K562 (cell line): ENCODE data around the gene NR3C1. TPM values are rescaled to one million over a fixed set of nuclear protein-coding genes. Genes with fewer than 3 reads are reported as not detected.

Source experiments
- BACH1 ChIP-seq: fragments of 200-800 bp; sonication (Bioruptor generic); IDR thresholded peaks from 2 replicates; pipeline ENCODE4 v1.6.1; 2016; ENCODE audit warnings: missing genetic modification characterization, missing compliant biosample characterization
- CBFB ChIP-seq: sonication (generic); formaldehyde crosslinking; IDR thresholded peaks from 2 replicates; pipeline ENCODE4 v1.4.0; 2020; ENCODE audit warnings: mild to moderate bottlenecking, missing genetic modification reagents
- FOXK2 ChIP-seq, 2 experiments: fragments of 450-650 bp; IDR thresholded peaks in 1 of 2; conservative IDR thresholded peaks in 1 of 2; 2 replicates each; pipeline ENCODE4 v1.6.1; 2016; ENCODE audit warnings: low read depth in 2 of 2, mild to moderate bottlenecking in 1 of 2
- HDGF ChIP-seq: fragments of 450-650 bp; IDR thresholded peaks from 2 replicates; pipeline ENCODE4 v1.6.1; 2016
- JUND ChIP-seq, 2 experiments: IDR thresholded peaks; 2 replicates in 1 of 2; 3 replicates in 1 of 2; pipeline ENCODE4 v1.6.1; 2011; ENCODE audit warnings: borderline replicate concordance in 2 of 2, low read depth in 2 of 2, low read length in 2 of 2, improper control_type of control experiment in 1 of 2, missing biosample characterization in 1 of 2, missing genetic modification characterization in 1 of 2, missing genetic modification reagents in 1 of 2
- MIER1 ChIP-seq: fragments of 450-650 bp; IDR thresholded peaks from 2 replicates; pipeline ENCODE4 v1.6.1; 2016; ENCODE audit warnings: antibody characterized with exemption, mild to moderate bottlenecking, low read depth
- POLR2A ChIP-seq: fragments of 450-650 bp; conservative IDR thresholded peaks from 2 replicates; pipeline ENCODE4 v1.6.1; 2016
- RAD21 ChIP-seq, 2 experiments: fragments of 250-450 bp in 1 of 2; fragments of 450-650 bp in 1 of 2; sonication (Bioruptor Pico) in 1 of 2; formaldehyde crosslinking in 1 of 2; IDR thresholded peaks in 1 of 2; conservative IDR thresholded peaks in 1 of 2; 2 replicates each; pipeline versions ENCODE4 v1.4.0 to v1.8.0; 2020 to 2022; ENCODE audit warnings: mild to moderate bottlenecking in 2 of 2, moderate library complexity in 1 of 2
- RUNX1 ChIP-seq: sonication (generic); IDR thresholded peaks from 2 replicates; pipeline ENCODE4 v1.6.1; 2016; ENCODE audit warnings: antibody characterized with exemption, low read depth
- SPI1 ChIP-seq: IDR thresholded peaks from 2 replicates; pipeline ENCODE4 v1.6.1; 2011; ENCODE audit warnings: low read depth, low read length, control low read depth, borderline replicate concordance
- ZNF354B ChIP-seq: fragments of 250-450 bp; sonication (Bioruptor Pico); IDR thresholded peaks from 2 replicates; pipeline ENCODE4 v1.4.0; 2020
- ZNF764 ChIP-seq: fragments of 250-450 bp; sonication (Bioruptor Pico); IDR thresholded peaks from 2 replicates; pipeline ENCODE4 v1.4.0; 2020; ENCODE audit warnings: low read depth, mild to moderate bottlenecking, moderate library complexity
- ZNF79 ChIP-seq: fragments of 250-450 bp; sonication (Bioruptor Pico); IDR thresholded peaks from 2 replicates; pipeline ENCODE4 v1.4.0; 2020; ENCODE audit warnings: low read depth, mild to moderate bottlenecking, moderate library complexity
- polyA plus RNA-seq, 8 experiments: library from polyadenylated mRNA; depleted of rRNA in 4 of 8; stranded (reverse) in 5 of 8; unstranded in 3 of 8; fragments of >200 nt; fragmentation: Nextera tagmentation in 2 of 8; fragmentation: Illumina TruSeq in 1 of 8; extraction: Ambion mirVana in 2 of 8; extraction: Trizol in 1 of 8; gene quantifications; 2 replicates each; pipeline versions ENCODE4 v1.2.1 to v1.2.3, GENCODE V29; 2011 to 2014; ENCODE audit warnings: inconsistent platforms in 1 of 8, missing spikeins in 1 of 8
- total RNA-seq, 7 experiments: library from RNA; depleted of rRNA in 6 of 7; stranded (reverse); fragments of >200 nt in 6 of 7; fragmentation: Illumina TruSeq in 2 of 7; extraction: Trizol in 2 of 7; gene quantifications; 2 replicates each; pipeline versions ENCODE4 v1.2.1 to v1.2.3, GENCODE V29; 2011 to 2021; ENCODE audit warnings: low replicate concordance in 1 of 7
- TF ChIP-seq, protein P1 (sequence below): IDR thresholded peaks from 2 replicates; pipeline ENCODE4 v1.6.1; 2011; ENCODE audit warnings: borderline replicate concordance, low read depth, mild to moderate bottlenecking, moderate library complexity, low read length; ENCODE audit not compliant: insufficient read depth, poor library complexity, severe bottlenecking
- TF ChIP-seq, protein P2 (sequence below): fragments of 200-400 bp; formaldehyde crosslinking; IDR thresholded peaks from 2 replicates; pipeline ENCODE4 v1.6.1; 2017; ENCODE audit warnings: mild to moderate bottlenecking, low read depth, low read length, moderate library complexity
- TF ChIP-seq, protein P3 (sequence below), 2 experiments: fragments of 450-650 bp; IDR thresholded peaks; 2 replicates each; pipeline ENCODE4 v1.6.1; 2018; ENCODE audit warnings: mild to moderate bottlenecking in 2 of 2, low read depth in 1 of 2; ENCODE audit not compliant: partially characterized antibody in 2 of 2
- TF ChIP-seq, protein P4 (sequence below), 2 experiments: fragments of 450-650 bp in 1 of 2; sonication (generic) in 1 of 2; formaldehyde crosslinking in 1 of 2; IDR thresholded peaks in 1 of 2; conservative IDR thresholded peaks in 1 of 2; 2 replicates each; pipeline versions ENCODE4 v1.6.1 to v1.8.1; 2016 to 2023; ENCODE audit warnings: mild to moderate bottlenecking in 2 of 2, moderate library complexity in 2 of 2, inconsistent platforms in 1 of 2, missing genetic modification reagents in 1 of 2

Gene NR3C1
- total and polyA plus RNA-seq, 9 of the 15 experiments (the other 6 are each of a cell fraction or from before 2014, with no cell fraction given): 8.2 to 36.0 (median 15.0) TPM

DNA sequence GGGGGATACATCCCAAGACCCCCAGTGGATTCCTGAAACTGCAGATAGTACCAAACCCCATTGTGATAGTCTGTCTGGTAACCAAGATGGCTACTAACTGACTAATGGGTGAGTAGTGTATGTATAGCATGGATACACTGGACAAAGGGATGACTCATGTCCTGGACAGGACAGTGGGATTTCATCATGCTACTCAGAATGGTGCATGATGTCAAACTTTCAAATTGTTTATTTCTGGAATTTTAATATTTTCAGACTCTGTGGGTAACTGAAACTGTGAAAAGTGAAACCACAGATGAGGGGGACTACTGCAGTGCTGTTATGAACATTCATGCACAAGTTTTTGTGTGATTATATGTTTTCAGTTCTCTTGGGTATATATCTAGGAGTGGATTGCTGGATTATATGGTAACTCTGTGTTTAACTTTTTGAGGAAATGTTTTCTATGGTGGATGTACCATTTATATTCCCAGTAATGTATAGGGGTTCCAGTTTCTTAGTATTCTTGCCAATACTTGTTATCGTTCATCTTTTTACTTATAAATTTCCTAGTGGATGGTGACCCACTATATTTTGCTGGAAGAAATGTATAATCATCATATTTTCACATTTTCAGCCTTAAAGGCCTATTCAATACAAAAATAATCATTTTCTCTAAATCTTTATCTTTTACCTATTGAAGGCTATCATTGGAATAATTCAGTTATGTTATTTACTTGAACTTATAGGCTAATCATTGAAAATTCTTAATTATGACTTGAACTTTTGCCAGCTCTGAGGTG lies 140.9 kb downstream of the NR3C1 start (continued):
- TF ChIP-seq, protein P1, sequence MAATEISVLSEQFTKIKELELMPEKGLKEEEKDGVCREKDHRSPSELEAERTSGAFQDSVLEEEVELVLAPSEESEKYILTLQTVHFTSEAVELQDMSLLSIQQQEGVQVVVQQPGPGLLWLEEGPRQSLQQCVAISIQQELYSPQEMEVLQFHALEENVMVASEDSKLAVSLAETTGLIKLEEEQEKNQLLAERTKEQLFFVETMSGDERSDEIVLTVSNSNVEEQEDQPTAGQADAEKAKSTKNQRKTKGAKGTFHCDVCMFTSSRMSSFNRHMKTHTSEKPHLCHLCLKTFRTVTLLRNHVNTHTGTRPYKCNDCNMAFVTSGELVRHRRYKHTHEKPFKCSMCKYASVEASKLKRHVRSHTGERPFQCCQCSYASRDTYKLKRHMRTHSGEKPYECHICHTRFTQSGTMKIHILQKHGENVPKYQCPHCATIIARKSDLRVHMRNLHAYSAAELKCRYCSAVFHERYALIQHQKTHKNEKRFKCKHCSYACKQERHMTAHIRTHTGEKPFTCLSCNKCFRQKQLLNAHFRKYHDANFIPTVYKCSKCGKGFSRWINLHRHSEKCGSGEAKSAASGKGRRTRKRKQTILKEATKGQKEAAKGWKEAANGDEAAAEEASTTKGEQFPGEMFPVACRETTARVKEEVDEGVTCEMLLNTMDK: no peak
- TF ChIP-seq, protein P2, sequence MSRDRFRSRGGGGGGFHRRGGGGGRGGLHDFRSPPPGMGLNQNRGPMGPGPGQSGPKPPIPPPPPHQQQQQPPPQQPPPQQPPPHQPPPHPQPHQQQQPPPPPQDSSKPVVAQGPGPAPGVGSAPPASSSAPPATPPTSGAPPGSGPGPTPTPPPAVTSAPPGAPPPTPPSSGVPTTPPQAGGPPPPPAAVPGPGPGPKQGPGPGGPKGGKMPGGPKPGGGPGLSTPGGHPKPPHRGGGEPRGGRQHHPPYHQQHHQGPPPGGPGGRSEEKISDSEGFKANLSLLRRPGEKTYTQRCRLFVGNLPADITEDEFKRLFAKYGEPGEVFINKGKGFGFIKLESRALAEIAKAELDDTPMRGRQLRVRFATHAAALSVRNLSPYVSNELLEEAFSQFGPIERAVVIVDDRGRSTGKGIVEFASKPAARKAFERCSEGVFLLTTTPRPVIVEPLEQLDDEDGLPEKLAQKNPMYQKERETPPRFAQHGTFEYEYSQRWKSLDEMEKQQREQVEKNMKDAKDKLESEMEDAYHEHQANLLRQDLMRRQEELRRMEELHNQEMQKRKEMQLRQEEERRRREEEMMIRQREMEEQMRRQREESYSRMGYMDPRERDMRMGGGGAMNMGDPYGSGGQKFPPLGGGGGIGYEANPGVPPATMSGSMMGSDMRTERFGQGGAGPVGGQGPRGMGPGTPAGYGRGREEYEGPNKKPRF: no peak
- TF ChIP-seq RUNX1 (no peak), ZNF764 (no peak), RAD21 (CRISPR knock-in tag; conservative IDR thresholded peaks at IDR 0.05 in 1 of 2, IDR thresholded peaks at IDR 0.05 in 1 of 2) (no peak), MIER1 (no peak), POLR2A (no peak), ZNF354B (CRISPR knock-in tag) (no peak), ZNF79 (CRISPR knock-in tag) (no peak), FOXK2 (conservative IDR thresholded peaks at IDR 0.05 in 1 of 2, IDR thresholded peaks at IDR 0.05 in 1 of 2; ENCODE audit: low read depth in 2 of 2) (no peak), SPI1 (no peak), CBFB (CRISPR knock-in tag) (no peak), JUND (IDR thresholded peaks at IDR 0.05; ENCODE audit: borderline replicate concordance, low read depth, low read length) (peak; percentile 94), JUND (tag; IDR thresholded peaks at IDR 0.05; ENCODE audit: borderline replicate concordance, low read depth, low read length) (peak; percentile 91), HDGF (no peak), BACH1 (tag) (no peak)
- TF ChIP-seq, protein P3, sequence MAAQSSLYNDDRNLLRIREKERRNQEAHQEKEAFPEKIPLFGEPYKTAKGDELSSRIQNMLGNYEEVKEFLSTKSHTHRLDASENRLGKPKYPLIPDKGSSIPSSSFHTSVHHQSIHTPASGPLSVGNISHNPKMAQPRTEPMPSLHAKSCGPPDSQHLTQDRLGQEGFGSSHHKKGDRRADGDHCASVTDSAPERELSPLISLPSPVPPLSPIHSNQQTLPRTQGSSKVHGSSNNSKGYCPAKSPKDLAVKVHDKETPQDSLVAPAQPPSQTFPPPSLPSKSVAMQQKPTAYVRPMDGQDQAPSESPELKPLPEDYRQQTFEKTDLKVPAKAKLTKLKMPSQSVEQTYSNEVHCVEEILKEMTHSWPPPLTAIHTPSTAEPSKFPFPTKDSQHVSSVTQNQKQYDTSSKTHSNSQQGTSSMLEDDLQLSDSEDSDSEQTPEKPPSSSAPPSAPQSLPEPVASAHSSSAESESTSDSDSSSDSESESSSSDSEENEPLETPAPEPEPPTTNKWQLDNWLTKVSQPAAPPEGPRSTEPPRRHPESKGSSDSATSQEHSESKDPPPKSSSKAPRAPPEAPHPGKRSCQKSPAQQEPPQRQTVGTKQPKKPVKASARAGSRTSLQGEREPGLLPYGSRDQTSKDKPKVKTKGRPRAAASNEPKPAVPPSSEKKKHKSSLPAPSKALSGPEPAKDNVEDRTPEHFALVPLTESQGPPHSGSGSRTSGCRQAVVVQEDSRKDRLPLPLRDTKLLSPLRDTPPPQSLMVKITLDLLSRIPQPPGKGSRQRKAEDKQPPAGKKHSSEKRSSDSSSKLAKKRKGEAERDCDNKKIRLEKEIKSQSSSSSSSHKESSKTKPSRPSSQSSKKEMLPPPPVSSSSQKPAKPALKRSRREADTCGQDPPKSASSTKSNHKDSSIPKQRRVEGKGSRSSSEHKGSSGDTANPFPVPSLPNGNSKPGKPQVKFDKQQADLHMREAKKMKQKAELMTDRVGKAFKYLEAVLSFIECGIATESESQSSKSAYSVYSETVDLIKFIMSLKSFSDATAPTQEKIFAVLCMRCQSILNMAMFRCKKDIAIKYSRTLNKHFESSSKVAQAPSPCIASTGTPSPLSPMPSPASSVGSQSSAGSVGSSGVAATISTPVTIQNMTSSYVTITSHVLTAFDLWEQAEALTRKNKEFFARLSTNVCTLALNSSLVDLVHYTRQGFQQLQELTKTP (IDR thresholded peaks at IDR 0.05; ENCODE audit: low read depth in 1 of 2, partially characterized antibody in 2 of 2): no peak
- TF ChIP-seq, protein P4, sequence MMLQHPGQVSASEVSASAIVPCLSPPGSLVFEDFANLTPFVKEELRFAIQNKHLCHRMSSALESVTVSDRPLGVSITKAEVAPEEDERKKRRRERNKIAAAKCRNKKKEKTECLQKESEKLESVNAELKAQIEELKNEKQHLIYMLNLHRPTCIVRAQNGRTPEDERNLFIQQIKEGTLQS (IDR thresholded peaks at IDR 0.05): peak; percentile 98
- TF ChIP-seq, protein P4 (CRISPR knock-in tag; conservative IDR thresholded peaks at IDR 0.05): peak; percentile 59; the same call in 1 of the 2 replicates
